HG02852 (cell line): ENCODE results near the gene PLEKHM3.

Experiments used
- ATAC-seq: cut with Tn5 transposase; IDR thresholded peaks from one replicate; pipeline ENCODE4 v1.9.1; 2021; ENCODE audit warnings: mild to moderate bottlenecking, moderate library complexity; ENCODE audit not compliant: unreplicated experiment

Gene PLEKHM3

DNA sequence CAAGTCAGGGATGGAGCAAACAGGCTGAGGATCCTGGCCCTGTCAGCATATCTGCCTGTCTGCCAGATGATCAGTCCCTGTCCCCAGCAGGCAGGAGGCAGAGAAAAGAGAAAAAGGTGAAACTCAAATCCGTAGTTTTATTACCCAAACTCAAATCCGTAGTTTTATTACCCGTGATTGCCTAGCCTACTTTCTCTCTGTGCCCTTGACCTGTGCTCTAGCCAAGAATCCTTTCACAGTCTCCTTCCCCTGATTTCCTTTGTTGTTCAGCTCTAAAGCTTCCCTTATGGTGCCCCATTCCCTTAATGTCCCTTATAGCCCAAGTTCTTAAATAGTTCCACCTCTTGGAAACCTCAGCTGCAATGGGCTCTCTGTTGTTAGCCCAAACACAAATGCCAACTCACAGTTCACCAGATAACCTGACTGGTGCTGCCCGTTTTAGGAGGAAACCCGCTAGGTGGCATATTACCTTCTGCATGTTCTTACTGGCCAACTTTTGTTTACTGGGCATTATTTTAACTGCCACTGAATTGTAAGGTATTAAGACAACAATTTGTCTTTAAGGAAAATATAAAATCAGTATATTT is 130.0 kb downstream of the PLEKHM3 start:
- no peak for ATAC-seq

DNA sequence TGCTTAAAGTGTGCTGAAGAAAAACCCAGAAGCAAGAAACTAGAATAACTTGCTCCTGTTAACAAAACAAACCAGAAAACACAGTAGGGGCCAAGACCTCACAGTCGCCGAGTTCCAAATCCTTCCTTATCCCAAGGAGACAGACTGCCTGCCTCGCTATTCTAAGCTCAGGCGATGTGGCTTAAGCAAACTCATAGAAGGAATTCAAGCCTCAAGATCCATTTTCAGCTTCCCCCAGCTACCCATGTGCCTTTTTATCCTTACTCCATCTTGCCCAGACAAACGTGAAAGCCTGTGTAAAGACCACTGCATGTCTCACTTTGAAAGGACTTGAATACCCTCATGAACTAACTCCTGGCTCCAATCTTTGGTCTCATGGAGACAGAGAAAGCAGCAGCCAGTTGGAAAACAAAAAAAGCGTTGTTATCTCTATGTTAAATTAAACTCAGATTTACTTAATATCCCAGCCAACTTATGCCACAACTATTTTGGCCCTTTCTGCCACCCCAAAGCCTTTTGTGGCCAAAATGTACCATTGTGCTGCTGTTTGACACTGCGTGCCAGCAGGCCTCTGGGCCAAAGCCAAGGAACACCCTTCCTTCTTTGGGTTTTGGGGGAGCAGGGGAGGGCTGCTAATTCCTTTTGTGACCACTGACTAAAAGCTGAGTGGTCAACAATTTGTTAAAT is 132.5 kb downstream of the PLEKHM3 start:
- no peak for ATAC-seq

DNA sequence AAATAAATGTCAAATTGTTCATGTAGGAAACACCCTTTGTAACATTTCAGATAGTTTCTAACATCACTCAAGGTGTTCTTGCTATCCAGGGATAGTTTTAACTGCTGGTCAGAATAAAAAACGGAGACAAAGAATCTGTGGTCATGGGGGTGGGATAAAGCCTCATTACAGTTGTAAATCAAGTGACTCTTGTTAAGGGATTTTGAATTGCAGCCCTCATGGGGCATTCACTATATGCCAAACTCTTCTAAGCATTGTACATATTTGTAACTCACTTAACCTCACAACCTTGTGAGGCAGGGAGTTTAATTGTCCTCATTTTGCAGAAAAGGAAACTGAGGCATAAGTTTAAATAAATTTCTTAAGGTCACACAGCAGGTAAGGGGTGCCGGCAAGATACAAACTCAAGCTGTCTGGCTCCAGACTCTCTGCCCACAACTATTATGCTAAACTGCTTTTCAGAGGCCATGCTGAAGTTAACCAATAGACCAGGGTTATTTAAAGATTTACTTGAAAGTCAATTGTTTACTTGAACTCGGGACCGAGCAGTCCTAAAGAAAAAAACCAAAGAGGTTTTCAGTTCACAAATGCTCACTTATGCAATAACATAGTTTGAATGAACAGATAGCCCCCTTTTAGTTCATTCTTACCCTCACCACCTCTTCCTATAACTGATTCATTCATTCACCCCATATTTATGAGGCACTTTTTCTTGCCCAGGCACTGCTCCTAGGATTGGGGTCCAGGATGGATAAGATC is 134.1 kb downstream of the PLEKHM3 start:
- no peak for ATAC-seq

DNA sequence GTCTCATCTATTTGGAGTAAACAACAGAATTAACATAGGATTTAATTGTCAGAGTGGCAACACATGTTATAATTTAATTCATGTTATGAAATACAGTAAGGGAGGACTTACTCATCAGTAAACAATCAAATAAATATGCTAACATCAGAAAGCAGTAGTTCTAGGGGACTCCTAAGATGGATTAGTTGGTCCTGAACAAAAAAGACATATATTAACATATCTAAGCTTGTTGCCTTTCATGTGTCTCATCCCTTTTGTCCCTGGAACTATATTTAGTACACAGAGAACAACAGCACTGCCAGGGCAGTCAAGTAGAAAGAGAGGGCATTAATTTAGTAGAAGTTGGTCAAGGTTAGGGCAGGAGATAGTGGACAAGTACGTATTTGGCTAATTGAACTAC is 137.8 kb downstream of the PLEKHM3 start:
- no peak for ATAC-seq

DNA sequence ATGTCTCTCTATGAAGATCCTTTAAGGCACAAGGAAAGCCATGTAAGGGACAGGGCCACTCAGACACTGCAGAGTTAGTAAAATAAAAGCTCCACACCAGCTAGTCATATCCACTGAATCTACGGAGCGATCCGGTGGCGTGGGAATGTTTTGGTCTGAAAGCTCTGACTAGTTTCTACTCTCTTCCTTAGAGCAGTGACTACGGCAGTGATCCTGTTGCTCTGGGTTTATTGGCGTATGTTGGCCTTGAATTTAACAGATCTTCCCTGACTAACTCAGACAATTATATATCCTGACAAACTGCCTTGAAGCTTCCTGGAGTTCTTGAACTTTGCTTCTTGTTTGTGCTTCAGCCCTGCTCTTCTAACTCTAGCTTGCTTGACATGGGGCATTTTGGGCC is 140.3 kb downstream of the PLEKHM3 start:
- no peak for ATAC-seq

DNA sequence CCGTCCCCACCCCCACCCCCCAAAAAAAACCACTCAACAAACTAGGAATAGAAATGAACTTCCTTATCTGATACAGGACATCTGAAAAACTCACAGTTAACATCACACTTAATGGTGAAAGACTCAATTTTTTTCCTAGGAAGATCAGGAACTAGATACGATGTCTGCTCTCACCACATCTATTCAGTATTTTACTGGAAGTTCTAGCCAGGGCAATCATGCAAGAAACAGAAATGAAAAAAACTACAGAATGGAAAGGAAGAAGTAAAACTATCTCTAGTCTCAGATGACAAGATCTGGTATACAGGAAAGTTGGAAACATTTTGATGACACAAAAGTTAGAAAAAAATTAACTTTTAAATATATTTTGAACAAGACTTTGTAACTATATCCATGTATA is 141.2 kb downstream of the PLEKHM3 start:
- ATAC-seq = no peak

DNA sequence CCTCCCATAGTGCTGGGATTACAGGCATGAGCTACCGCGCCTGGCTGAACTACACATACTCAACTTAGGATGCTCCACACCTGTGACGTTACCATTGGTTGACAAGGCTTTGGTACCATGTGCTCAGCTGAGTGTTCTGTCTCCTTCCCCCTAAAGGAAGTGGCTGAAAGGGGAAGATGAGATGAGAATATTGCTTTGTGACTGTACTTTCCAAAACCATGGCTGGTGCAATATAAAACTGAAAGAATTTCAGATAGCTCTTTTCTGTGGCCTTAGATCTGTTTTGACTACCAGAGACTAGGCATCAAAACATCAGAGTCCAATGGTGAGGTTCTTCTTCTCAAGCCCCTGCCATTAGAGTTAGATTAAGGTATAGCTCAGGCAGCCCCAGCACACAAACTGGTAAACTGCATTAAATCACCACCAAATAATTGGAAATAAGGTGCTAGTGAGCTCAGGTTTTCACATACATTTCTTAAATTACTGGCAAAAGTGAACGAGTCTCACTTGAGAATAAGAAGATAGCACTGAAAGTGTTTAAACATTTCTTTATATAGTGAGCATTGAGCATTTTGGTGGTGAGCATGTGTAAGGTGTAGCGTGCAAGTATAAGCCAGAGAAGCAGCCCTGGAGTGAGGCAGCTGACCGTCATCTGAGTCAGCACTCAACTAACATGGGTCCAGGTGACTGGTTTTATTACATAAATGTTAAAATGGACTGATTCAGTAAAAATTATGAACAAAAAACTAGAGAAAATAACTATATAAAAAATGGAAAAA is 142.1 kb downstream of the PLEKHM3 start:
- ATAC-seq = peak; percentile 72

DNA sequence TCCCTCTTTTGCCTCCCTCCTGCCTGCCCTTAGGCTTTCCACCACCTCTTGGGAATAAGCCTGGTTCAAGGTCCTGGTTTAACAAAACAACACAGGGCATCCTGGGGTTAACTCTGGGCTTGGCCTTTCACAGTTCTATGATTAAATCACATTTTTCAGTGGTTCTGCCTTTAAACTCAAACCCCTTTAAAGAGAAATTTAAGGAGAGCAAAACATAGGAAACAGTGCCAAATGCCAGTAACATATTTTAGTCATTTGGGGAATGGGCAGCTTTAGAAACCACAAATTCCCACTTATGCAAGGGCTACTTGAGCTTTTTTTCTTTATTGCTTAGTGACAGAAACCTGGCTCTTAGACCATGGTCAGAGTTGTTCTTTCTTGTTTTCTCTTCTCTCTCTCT is 143.4 kb downstream of the PLEKHM3 start:
- ATAC-seq = no peak

DNA sequence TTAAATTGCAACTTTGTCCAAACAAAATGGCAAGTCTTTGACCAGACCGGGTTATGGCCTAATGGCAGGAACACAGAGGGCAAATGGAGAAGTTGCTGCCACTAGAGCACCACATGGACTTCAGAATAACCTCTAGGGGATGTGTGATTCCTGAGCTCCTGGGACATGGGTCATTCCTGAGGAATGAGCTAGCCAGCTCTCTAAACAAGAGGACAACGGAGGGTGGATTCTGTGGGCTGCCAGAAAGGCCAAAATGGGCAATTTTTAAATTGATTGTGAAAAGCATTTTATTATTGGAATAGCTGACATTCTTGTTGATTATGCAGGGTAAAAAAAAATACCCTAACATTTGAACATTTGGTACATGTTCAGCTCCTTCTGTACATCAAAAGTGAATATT is 145.8 kb downstream of the PLEKHM3 start:
- ATAC-seq = no peak

DNA sequence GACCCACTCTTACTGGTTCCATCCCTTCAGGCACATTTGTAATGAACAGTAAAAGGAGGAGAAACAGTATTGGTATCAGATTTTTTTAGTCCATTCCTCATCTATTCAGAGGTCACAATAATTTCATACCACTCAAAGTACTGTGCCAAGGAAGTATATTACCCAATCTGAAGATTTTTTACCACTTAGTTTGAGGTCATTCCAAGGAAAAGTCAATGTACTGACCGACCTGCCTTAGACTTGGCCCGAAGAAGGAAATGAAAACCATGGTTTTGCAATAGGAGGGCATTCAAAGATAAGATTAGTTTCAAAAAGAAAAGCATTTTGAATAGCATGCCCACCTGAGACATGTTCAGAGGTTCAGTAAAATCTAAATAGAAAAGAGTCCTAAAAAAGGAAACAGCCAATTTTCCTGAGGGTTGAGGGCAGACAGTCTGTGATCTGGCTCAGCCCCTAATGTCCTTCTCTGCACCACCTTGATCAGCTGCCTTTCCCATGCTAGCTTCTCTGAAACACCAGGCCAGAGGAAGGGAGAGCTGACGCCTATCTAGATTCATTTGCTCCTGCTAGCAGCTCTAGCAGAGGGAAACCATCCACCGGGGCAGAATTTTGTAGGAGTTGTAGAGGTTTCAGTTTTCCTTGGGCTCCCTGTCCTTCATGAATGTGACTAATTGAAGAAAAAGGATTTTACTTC is 148.3 kb downstream of the PLEKHM3 start:
- ATAC-seq = no peak

DNA sequence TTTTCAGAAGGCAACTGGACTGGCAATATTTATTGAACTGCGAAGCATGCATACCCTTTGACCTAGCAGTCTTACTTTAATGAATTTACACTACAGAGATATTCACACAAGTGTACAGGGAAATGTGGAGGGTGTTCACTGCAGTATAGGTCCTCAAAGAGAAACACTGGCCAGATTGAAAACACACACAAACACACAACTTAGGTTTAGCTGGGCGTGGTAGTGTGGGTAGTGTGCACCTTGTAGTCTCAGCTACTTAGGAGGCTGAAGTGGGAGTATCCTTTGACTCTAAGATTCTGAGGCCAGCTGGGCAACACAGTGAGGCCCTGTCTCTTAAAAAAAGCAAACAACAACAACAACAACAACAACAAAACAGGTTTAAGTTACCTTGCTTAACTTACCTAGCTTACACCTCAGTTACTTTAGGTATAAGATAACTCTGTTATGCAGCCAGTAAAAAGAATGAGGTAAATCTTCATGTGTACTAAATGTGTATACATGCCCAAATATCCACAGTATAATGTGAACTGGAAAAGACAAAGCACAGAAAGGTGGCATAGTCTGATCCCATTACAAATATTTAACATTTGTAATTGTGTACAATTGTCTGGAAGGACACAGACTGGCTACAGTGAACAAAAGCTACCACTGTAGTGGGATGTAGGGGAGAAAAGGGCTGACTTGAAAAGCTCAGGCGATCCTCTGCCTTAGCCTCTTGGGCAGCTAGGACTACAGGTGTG is 149.7 kb downstream of the PLEKHM3 start:
- no peak for ATAC-seq

DNA sequence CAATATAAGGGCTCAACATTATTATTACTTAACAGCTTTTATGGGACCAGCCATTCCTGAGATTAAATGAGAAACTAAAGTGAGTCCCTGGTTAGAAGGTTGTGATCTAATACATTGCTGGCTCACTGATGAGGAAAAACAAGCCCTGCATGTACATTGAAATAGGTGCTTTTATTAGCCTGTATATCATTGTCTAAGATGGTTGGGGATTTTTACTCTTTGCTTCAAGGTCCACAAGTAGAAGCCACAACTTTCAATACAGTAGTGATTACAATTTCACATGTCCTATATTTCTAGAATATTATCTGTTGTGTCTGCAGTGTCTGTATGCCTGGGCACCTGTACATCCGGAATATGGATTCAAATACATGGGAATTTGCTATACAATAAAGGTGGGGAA is 151.5 kb downstream of the PLEKHM3 start:
- peak; percentile 88 for ATAC-seq

DNA sequence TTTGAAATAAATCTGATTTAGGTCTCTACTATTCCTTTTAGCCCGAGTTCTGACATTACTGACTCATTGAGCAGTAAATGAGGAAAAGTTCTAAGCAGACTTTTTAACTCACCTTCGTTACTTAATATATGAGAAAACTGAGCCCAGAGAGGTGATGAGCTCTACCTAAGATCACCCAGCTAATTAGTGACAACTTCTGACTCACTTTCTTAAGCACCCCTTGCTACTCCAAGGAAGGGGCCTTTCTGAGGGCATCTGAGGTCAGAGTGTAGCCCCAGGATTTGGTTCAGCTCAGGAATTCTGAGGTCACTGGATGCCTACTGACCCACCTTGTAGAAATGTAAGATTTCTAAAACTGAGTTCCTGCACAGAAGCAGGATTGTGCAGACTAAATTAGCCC is 153.4 kb downstream of the PLEKHM3 start:
- no peak for ATAC-seq

DNA sequence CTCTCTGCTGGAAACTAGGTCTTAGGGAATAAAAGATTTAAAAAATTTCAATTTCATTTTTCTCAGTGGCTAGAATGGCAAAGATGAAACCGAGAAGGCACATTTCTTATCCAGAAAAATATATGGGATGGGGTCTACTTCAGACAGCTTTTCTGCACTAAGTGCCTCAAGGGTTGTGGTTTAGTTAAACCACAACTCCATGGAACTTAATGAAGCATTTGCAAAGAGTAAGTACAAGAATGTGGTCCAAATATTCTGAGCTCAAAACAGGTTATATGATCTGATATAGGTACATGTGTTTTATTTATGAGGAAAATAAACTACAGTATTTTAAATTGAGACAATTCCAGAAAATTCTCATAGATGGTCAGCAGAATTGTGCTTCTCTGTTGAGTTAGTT is 153.8 kb downstream of the PLEKHM3 start:
- no peak for ATAC-seq

DNA sequence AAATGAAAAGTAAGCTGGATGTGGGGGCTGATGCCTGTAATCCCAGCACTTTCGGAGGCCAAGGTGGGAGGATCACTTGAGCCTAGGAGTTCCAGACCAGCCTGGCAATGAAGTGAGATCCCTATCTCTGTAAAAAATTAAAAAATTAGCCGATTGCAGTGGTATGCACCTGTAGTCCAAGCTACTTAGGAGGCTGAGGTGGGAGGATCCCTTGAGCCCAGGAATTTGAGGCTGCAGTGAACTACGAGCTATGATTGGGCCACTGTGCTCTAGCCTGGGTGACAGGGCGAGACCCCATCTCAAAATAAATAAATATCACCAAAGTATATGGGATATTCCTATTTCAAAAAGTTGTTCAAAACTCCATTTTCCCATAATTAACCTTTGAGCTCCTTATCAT is 154.5 kb downstream of the PLEKHM3 start:
- ATAC-seq = no peak

DNA sequence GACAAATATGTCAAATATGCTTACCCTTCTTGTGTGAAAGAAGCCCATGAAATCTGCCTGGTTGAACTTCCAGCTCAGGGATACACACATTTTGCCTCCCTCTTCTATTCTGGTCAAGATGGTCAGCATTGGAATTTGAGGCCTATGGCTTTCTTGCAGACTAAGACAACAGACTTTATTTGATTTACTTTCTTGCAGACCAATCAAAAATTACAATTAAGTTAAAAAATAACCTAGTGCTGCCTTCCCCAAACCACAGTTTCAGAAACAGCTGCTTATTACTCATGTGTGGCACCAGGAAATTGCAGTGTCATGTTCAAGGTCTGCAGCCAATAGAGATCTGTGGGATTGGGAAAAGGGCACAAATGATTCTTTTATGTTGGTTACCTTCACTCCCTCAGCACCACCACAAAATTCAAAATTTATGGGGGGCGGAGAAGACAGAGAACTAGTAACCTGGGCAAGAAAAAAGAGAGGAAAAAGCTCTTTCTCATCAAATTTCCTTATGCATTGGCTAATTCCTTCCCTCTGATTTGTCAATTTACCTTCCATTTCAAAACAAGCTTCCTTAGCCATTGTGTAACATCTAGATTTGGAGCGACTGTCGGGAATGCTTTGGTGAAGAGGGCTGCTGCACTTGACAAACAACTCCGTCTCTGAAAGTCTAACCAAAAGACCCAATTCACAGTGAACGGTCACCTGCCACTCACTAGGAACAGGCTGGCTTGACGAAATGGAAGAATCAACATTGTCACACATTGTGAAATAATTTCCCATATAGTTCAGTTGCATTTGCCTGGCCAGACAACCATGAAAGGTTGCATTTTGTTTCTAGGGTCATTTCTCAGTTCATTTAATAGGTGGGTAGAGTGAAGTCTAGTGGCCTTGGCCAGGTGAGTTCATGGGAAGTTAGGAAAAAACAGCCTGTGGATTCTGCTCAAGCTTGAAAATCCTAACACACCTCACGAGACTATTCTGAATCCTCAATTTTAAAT is 155.2 kb downstream of the PLEKHM3 start:
- no peak for ATAC-seq

DNA sequence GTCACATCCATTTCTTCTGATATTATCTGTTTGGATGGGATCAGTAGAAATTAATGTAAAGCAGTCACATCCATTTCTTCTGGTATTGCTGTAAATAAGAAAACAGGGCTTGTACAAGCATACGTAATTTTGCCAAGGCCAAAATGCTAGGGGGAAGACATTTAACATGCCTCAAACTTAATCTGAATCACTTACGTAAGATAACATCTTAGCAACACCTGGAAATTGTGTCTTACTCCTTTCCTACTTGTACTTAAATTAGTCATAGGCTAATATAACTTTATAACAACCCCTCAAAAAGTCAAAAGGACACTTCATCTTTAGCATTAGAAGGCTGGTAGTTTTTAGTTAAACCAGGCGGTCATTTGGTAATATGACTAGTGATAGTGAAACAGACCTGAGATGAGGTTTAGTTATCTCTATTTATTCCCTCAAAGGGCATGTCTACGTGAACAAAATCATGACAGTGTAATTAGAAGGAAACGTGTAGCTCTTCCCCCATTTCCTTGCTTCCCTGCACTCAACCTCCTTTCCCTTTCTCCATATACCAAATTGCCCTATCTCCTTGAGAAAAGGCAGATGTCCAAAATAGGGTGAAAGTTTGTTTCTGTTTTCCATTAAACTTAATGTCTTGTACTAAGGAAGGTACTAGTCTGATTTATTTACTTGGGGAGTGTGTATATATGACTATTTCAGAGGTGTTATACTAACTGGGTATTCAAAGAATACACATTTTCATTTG is 156.3 kb downstream of the PLEKHM3 start:
- no peak for ATAC-seq

DNA sequence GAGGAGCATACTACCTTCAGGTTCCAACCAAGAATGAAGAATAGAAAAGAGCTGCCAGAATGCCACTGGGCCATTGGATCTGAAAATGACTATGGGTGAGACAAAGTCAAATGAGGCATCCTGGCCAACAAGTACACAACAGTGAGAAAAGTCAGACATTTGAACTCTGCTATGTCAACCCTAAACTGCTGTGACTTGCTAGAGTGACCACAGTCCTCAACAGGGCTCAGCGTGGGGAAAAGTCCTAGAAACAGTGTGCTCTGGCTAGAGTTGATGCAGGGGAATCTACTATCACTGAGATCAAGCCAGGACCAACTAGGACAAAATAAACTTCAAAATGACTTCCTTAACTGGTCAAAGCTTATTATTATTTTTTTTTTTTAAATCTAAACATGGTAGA is 157.4 kb downstream of the PLEKHM3 start:
- no peak for ATAC-seq
